GM12892 (cell line): ENCODE results near the gene SOX6.

ENCODE experiments used
- POLR2A ChIP-seq: IDR thresholded peaks from 2 replicates; pipeline ENCODE4 v1.6.1; 2011; ENCODE audit warnings: low read depth, low read length, control low read depth
- POLR2AphosphoS5 ChIP-seq: IDR thresholded peaks from 2 replicates; pipeline ENCODE4 v1.6.1; 2011; ENCODE audit warnings: low read depth, low read length, control low read depth
- TAF1 ChIP-seq: IDR thresholded peaks from 2 replicates; pipeline ENCODE4 v1.6.1; 2011; ENCODE audit warnings: low read depth, mild to moderate bottlenecking, control low read depth, low read length, borderline replicate concordance

DNA sequence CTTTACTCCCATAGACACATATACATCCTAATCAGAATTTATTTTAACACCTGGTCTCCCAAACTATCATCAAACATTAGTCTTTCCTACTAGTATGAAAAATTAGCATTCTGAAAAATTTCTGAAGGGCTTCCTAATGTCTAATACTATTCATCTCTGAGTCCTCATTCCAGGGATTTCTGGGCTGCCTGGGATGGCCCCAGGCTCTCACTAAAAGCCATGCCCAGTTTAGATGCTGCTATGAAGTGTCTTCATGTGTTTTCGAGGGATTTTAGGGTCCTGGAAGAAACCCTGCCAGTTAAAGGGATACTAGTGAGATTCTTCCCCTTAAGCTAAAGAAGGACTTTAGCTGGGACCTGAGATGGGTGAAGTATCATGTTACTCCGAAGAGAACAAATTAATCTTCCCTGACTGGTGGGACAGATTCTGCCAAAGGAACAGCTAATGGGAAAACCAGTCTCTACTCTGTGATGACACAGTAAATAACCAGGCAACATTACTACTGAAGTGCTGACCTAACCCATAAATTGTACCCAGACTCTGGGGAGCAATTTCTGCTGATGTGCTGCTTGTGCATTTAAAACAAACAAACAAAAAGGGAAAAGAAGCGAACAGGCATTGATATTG, 342.6 kb downstream of the SOX6 start:
- no peak for TF ChIP-seq TAF1
- TF ChIP-seq POLR2AphosphoS5 = no peak
- no peak for TF ChIP-seq POLR2A
